ENCODE results near the gene LYRM1.

- TF ChIP-seq GATA2 (IDR thresholded peaks at IDR 0.05; ENCODE audit: low read depth, low read length) (no peak), GATA3 (IDR thresholded peaks at IDR 0.05; ENCODE audit: low read depth, low read length) (no peak)
Measured at GRCh38 chr16:20867585-20867984, 33.0 kb upstream of the LYRM1 start.
